ENCODE results near the gene RAB3GAP2.

Gene RAB3GAP2

GRCh38 chr1:220300442-220301121, 28.3 kb upstream of the RAB3GAP2 start:
- Histone ChIP-seq H3K4me3 (replicated peaks; ENCODE audit: insufficient read depth, low read length) (no peak overlapping the region), H3K27me3 (ENCODE audit: insufficient read depth, poor library complexity, severe bottlenecking) (no peaks in the 10 kb centered on the region), H3K27ac (replicated peaks) (no peak overlapping the region)
- TF ChIP-seq CTCF (IDR thresholded peaks at IDR 0.05; ENCODE audit: insufficient read depth, low read length) (no peak), SPI1 (IDR thresholded peaks at IDR 0.05; ENCODE audit: borderline replicate concordance, low read depth) (no peak), REST (IDR thresholded peaks at IDR 0.05; ENCODE audit: insufficient replicate concordance, low read depth) (no peak), GABPA (IDR thresholded peaks at IDR 0.05; ENCODE audit: low read depth) (no peak), POLR2AphosphoS5 (IDR thresholded peaks at IDR 0.05; ENCODE audit: low read depth) (no peak)
- DNase-seq (ENCODE audit: low read depth in 1 of 2, low spot score in 1 of 2), result no peak

GRCh38 chr1:220299337-220299736, 27.1 kb upstream of the RAB3GAP2 start:
- no peak for TF ChIP-seq GABPA (IDR thresholded peaks at IDR 0.05; ENCODE audit: low read depth)
- TF ChIP-seq POLR2AphosphoS5 (IDR thresholded peaks at IDR 0.05; ENCODE audit: low read depth), result no peak
- Histone ChIP-seq H3K27ac (replicated peaks) (no peak overlapping the region), H3K27me3 (ENCODE audit: insufficient read depth, poor library complexity, severe bottlenecking) (no peaks in the 10 kb centered on the region), H3K4me3 (replicated peaks; ENCODE audit: insufficient read depth, low read length) (no peak overlapping the region)
- DNase-seq (ENCODE audit: low read depth in 1 of 2, low spot score in 1 of 2), result no peak

- DNase-seq (ENCODE audit: low read depth in 1 of 2, low spot score in 1 of 2), result no peak
- H3K4me3 ChIP-seq (replicated peaks; ENCODE audit: insufficient read depth, low read length), result no peak overlapping the region
- no peak overlapping the region for H3K27ac ChIP-seq (replicated peaks)
- no peaks in the 10 kb centered on the region for H3K27me3 ChIP-seq (ENCODE audit: insufficient read depth, poor library complexity, severe bottlenecking)
- TF ChIP-seq GABPA (IDR thresholded peaks at IDR 0.05; ENCODE audit: low read depth) (no peak), REST (IDR thresholded peaks at IDR 0.05; ENCODE audit: insufficient replicate concordance, low read depth) (no peak), CTCF (IDR thresholded peaks at IDR 0.05; ENCODE audit: insufficient read depth, low read length) (no peak), POLR2AphosphoS5 (IDR thresholded peaks at IDR 0.05; ENCODE audit: low read depth) (no peak), SPI1 (IDR thresholded peaks at IDR 0.05; ENCODE audit: borderline replicate concordance, low read depth) (no peak)
These were observed 26.4 kb upstream of the RAB3GAP2 start for GRCh38 chr1:220298470-220299205.

- no peak for DNase-seq (ENCODE audit: low read depth in 1 of 2, low spot score in 1 of 2)
- H3K27ac ChIP-seq (replicated peaks), result no peak overlapping the region
- no peak overlapping the region for H3K4me3 ChIP-seq (replicated peaks; ENCODE audit: insufficient read depth, low read length)
- TF ChIP-seq POLR2AphosphoS5 (IDR thresholded peaks at IDR 0.05; ENCODE audit: low read depth) (no peak), GABPA (IDR thresholded peaks at IDR 0.05; ENCODE audit: low read depth) (no peak), REST (IDR thresholded peaks at IDR 0.05; ENCODE audit: insufficient replicate concordance, low read depth) (no peak), SPI1 (IDR thresholded peaks at IDR 0.05; ENCODE audit: borderline replicate concordance, low read depth) (no peak)
- H3K27me3 ChIP-seq (ENCODE audit: insufficient read depth, poor library complexity, severe bottlenecking), result no peaks in the 10 kb centered on the region
These were observed 24.7 kb upstream of the RAB3GAP2 start for GRCh38 chr1:220296981-220297380.
